Right lobe of liver (tissue), 6 donors: ENCODE results near the gene ZNF155. TPM values are rescaled to one million over a fixed set of nuclear protein-coding genes. Genes with fewer than 3 reads are reported as not detected.

Experiments
- ATAC-seq, 4 donors: fragments of 200-7000 bp; cut with Tn5 transposase; one replicate each; pipeline ENCODE4 v1.9.1; 2020; ENCODE audit warnings: mild to moderate bottlenecking in 4 of 4, moderate library complexity in 4 of 4
- DNase-seq, 3 donors: peaks; one replicate each; pipeline ENCODE4 v3.0.0-alpha.2; 2020
- H3K27ac ChIP-seq, 3 donors: fragments of 200-600 bp; one replicate each; pipeline ENCODE4 v1.8.0; 2022
- H3K27me3 ChIP-seq, 2 donors: fragments of 200-600 bp; one replicate each; pipeline ENCODE4 v1.8.0; 2022
- H3K36me3 ChIP-seq, 4 donors: fragments of 200-600 bp; sonication (generic) in 1 of 4; one replicate each; pipeline versions ENCODE4 v1.5.1 to v1.8.0; 2017 to 2022; ENCODE audit warnings: control low read depth in 1 of 4
- H3K4me1 ChIP-seq, 4 donors: fragments of 200-600 bp; sonication (generic) in 1 of 4; one replicate each; pipeline versions ENCODE4 v1.5.1 to v1.8.0; 2017 to 2022; ENCODE audit warnings: control low read depth in 1 of 4
- H3K4me3 ChIP-seq, 3 donors: fragments of 200-600 bp; one replicate each; pipeline ENCODE4 v1.8.0; 2022
- H3K9me3 ChIP-seq, 4 donors: fragments of 200-600 bp; sonication (generic) in 1 of 4; one replicate each; pipeline versions ENCODE4 v1.5.1 to v1.8.0; 2017 to 2022; ENCODE audit warnings: control low read depth in 1 of 4
- POLR2A ChIP-seq: fragments of 450-650 bp; IDR thresholded peaks from one replicate; pipeline ENCODE4 v1.6.1; 2017; ENCODE audit warnings: antibody characterized with exemption, mild to moderate bottlenecking
- WGBS: methylation state at CpG from one replicate; pipeline ENCODE4 v1.1.6; 2018; ENCODE audit warnings: low coverage, low lambda C conversion rate; ENCODE audit not compliant: insufficient coverage; ENCODE audit errors: missing lambda C conversion rate; 5-methylcytosine and 5-hydroxymethylcytosine counted together
- intact Hi-C, 2 donors: fragments of 100-400 bp; cut with DNase I; formaldehyde crosslinking; loops; one replicate each; pipeline versions ENCODE4 v1.11.2 to v1.14.1; 2022
- total RNA-seq, 6 experiments: library from RNA; depleted of rRNA in 2 of 6; stranded (reverse); fragments of >200 nt in 2 of 6; fragmentation: NEBNext Ultra II Directional in 3 of 6; extraction: Animal tissue kit (Norgen Biotek cat#: 25700) in 3 of 6; gene quantifications; one replicate each; pipeline versions ENCODE4 v1.1.0 to v1.2.4, GENCODE V29; 2016 to 2023
- TF ChIP-seq, protein P1 (sequence below), 4 donors: fragments of 200-600 bp in 3 of 4; fragments of 450-650 bp in 1 of 4; IDR thresholded peaks; one replicate each; pipeline versions ENCODE4 v1.5.1 to v1.8.0; 2016 to 2022; ENCODE audit warnings: antibody characterized with exemption in 4 of 4, mild to moderate bottlenecking in 2 of 4
- donor health status: DM: no; HTN: yes; CAD: no.
- donor health status: DM: no; HTN: no; CAD: no.
- donor health status: DM: no; HTN: no; CAD: no.
- donor health status: DM: no; HTN: yes; CAD: no.
- donor health status: DM: no; HTN: yes; CAD: no.

The ZNF155 gene
- total RNA-seq, 6 experiments from 2014 or later, result 1.9 to 5.8 (median 3.1) TPM

DNA sequence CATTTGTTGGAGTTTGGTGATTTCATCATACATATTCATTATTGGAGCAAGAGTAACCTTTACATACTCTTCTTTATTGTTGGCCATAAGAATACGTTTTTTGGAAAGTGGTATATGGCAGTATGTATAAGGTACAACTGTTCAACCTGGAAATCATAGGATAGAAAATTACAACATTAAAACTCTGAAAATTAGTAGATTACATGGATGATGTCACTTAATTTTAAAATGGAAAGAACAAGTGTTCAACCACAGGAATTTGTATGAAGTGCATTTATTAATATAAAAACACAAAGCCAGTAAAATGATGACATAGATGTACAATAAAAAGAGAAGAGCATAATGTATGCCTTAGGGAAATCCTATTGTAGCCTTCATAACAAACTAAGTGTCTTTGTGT is 7.3 kb upstream of the ZNF155 start:
- no peak overlapping the region for H3K4me3 ChIP-seq
- ATAC-seq, result no peak

DNA sequence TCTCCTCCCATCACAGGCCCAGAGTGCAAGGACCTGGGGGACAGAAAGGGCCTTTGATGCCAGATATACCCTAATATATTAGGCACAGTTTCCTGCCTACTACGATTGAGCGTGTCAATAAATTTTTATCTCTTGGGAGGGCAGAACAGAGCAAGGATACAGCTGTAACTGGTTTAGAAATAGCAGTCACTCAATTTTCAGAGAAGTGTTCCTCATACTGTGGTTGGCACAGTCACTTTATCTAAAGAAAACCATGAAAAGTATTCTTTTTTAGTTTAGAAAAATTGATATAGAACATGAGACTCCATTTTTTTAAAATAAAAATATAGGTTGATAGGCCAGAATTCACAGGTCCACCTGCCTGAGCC is 460 bp upstream of the ZNF155 start:
- intact Hi-C loops, result no loop called here
- Histone ChIP-seq H3K36me3 (no peaks in the 10 kb centered on the region), H3K27me3 (no peaks in the 10 kb centered on the region), H3K4me3 (peak overlapping the region; percentile 65 to 70 (median 68)), H3K9me3 (peaks cover 0 to 19% (median 0%) of the 10 kb centered on the region in 4 donors), H3K4me1 (no peaks in the 10 kb centered on the region), H3K27ac (no peak overlapping the region)
- ATAC-seq (no peak), DNase-seq (no peak)
- TF ChIP-seq, protein P1, sequence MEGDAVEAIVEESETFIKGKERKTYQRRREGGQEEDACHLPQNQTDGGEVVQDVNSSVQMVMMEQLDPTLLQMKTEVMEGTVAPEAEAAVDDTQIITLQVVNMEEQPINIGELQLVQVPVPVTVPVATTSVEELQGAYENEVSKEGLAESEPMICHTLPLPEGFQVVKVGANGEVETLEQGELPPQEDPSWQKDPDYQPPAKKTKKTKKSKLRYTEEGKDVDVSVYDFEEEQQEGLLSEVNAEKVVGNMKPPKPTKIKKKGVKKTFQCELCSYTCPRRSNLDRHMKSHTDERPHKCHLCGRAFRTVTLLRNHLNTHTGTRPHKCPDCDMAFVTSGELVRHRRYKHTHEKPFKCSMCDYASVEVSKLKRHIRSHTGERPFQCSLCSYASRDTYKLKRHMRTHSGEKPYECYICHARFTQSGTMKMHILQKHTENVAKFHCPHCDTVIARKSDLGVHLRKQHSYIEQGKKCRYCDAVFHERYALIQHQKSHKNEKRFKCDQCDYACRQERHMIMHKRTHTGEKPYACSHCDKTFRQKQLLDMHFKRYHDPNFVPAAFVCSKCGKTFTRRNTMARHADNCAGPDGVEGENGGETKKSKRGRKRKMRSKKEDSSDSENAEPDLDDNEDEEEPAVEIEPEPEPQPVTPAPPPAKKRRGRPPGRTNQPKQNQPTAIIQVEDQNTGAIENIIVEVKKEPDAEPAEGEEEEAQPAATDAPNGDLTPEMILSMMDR (IDR thresholded peaks at IDR 0.05), result no peak
- TF ChIP-seq POLR2A, result no peak
- WGBS, result 55% methylated on average over 2 of the region's 2 CpGs

More for the DNA sequence above, 7.3 kb upstream of the ZNF155 start:
- Histone ChIP-seq H3K27ac (no peak overlapping the region), H3K36me3 (no peaks in the 10 kb centered on the region), H3K27me3 (no peaks in the 10 kb centered on the region), H3K9me3 (peaks cover 0 to 42% (median 7%) of the 10 kb centered on the region in 4 donors), H3K4me1 (no peaks in the 10 kb centered on the region)
- intact Hi-C loops, result no loop called here
- whole genome bisulfite sequencing, result 72% methylated on average over 1 of the region's 1 CpG
- no peak for TF ChIP-seq POLR2A
- TF ChIP-seq, protein P1 (IDR thresholded peaks at IDR 0.05), result no peak
- no peak for DNase-seq

DNA sequence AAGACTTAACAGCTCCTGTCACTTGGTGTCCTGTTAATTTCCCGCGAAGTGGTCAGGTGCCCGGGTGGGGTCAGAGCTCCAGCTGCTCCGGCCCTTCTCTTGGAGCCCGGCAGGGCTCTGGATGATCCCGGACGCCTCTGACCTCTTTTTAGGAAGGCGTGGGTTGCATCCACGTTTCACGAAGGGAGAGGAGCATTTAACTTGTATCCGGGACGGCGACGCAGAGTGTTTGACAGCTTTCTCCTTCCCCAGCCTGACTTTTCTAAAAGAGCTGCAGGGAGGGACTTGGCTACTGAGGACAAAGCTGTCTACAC is 656 bp downstream of the ZNF155 start:
- H3K9me3 ChIP-seq, result peaks cover 0 to 17% (median 0%) of the 10 kb centered on the region in 4 donors
- DNase-seq (no peak), ATAC-seq (peak; percentile 28 to 46 (median 32))
- TF ChIP-seq, protein P1 (IDR thresholded peaks at IDR 0.05), result no peak
- no peak for TF ChIP-seq POLR2A
- peak overlapping the region; percentile 65 to 70 (median 68) for H3K4me3 ChIP-seq
- WGBS, result 3% methylated on average over 12 of the region's 14 CpGs
- H3K4me1 ChIP-seq, result no peaks in the 10 kb centered on the region
- H3K27me3 ChIP-seq, result no peaks in the 10 kb centered on the region
- intact Hi-C loops, result no loop called here
- H3K27ac ChIP-seq, result peak overlapping the region in 2 of 3 donors; percentile 15 to 53
- peaks cover 0 to 6% (median 0%) of the 10 kb centered on the region in 4 donors for H3K36me3 ChIP-seq

DNA sequence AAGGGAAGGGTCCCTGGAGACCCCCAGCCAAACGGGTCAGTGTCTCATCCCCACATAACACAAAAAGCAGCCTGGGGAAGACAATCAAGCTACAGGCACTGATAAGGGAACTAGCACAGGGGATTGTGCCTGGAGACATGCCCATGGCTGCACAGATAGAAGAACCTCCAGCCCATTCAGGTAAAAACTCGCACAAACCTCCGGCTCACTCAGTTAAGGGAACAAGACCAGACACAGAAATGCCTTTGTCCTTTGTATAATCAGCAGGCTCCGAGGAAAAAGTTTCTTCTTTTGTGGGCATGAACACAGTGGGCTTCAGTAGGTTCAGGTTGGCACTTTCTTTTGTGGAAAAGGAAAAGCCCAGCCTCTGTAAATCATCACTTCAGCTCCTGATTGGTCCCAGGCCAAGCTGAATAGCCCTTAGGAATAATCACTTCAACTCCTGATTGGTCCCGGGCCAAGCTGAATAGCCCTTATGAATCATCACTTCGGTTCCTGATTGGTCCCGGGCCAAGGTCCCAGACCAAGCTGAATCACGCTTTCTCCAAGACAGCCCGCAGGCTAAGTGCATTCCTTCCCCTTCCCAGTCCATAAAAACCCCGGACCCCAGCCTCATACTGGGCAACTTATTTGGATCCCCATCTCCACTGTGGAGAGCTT is 13.8 kb downstream of the ZNF155 start:
- Histone ChIP-seq H3K4me3 (no peak overlapping the region), H3K4me1 (no peaks in the 10 kb centered on the region), H3K27ac (no peak overlapping the region), H3K9me3 (peaks cover 0 to 5% (median 0%) of the 10 kb centered on the region in 4 donors), H3K27me3 (no peaks in the 10 kb centered on the region), H3K36me3 (peaks cover 0 to 33% (median 16%) of the 10 kb centered on the region in 4 donors)
- no peak for TF ChIP-seq POLR2A
- TF ChIP-seq, protein P1 (IDR thresholded peaks at IDR 0.05), result no peak
- no peak for DNase-seq
- ATAC-seq, result no peak
- WGBS, result 83% methylated on average over 7 of the region's 10 CpGs
- intact Hi-C loops, result no loop called here
